ENCODE results near the gene HELZ2. TPM values are rescaled to one million over a fixed set of nuclear protein-coding genes. Genes with fewer than 3 reads are reported as not detected.

The HELZ2 gene
- total RNA-seq, 1 donor from 2014 or later = 31.4 TPM

- Histone ChIP-seq H3K4me1 (no peaks in the 10 kb centered on the region), H3K9me3 (no peaks in the 10 kb centered on the region), H3K27me3 (no peaks in the 10 kb centered on the region), H3K27ac (no peak overlapping the region), H3K36me3 (peaks cover 0 to 60% of the 10 kb centered on the region in 2 donors), H3K4me3 (no peak overlapping the region)
- DNase-seq (ENCODE audit: extremely low spot score in 2 of 2) = no peak
- intact Hi-C loops (cut with DNase I) = no loop called here
- TF ChIP-seq POLR2AphosphoS5 (IDR thresholded peaks at IDR 0.05; ENCODE audit: insufficient read depth in 1 of 2, low read depth in 1 of 2) = no peak
Measured at GRCh38 chr20:63595416-63596127, 21.5 kb upstream of the HELZ2 start.

DNA sequence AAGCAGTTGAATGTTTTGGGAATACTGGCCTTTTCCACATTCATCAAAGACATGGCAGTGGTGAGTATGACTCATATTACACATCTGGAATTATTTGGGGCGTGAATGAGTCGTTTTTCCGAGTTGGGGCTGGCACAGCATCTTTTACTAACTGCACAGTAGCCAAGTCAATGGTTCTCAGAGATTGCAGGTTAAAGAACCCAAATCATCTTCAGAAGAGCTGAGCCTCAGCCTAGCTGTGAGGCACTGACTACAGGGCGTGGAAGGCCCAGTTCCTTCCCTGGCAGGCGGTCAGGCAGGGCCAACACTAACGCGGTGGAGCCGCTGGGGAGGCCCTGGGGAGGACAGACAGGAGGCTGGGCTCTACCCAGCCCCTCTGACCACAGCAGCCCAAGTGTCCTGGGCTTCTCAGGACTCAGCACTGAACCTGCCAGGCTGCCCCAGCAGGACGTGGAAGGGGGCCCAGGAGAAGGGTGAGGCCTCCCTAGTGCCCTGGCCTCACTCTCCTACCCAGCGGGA is 20.1 kb upstream of the HELZ2 start:
- H3K36me3 ChIP-seq = peaks cover 0 to 68% of the 10 kb centered on the region in 2 donors
- no peaks in the 10 kb centered on the region for H3K4me1 ChIP-seq
- H3K27ac ChIP-seq = no peak overlapping the region
- no peak for TF ChIP-seq POLR2A (IDR thresholded peaks at IDR 0.05)
- TF ChIP-seq, protein P1, sequence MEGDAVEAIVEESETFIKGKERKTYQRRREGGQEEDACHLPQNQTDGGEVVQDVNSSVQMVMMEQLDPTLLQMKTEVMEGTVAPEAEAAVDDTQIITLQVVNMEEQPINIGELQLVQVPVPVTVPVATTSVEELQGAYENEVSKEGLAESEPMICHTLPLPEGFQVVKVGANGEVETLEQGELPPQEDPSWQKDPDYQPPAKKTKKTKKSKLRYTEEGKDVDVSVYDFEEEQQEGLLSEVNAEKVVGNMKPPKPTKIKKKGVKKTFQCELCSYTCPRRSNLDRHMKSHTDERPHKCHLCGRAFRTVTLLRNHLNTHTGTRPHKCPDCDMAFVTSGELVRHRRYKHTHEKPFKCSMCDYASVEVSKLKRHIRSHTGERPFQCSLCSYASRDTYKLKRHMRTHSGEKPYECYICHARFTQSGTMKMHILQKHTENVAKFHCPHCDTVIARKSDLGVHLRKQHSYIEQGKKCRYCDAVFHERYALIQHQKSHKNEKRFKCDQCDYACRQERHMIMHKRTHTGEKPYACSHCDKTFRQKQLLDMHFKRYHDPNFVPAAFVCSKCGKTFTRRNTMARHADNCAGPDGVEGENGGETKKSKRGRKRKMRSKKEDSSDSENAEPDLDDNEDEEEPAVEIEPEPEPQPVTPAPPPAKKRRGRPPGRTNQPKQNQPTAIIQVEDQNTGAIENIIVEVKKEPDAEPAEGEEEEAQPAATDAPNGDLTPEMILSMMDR (IDR thresholded peaks at IDR 0.05) = no peak
- no peak for TF ChIP-seq POLR2AphosphoS5 (IDR thresholded peaks at IDR 0.05; ENCODE audit: insufficient read depth in 1 of 2, low read depth in 1 of 2)
- H3K9me3 ChIP-seq = no peaks in the 10 kb centered on the region
- no peak overlapping the region for H3K4me3 ChIP-seq
- intact Hi-C loops (cut with DNase I) = no loop called here
- H3K27me3 ChIP-seq = no peaks in the 10 kb centered on the region
- no peak for DNase-seq (ENCODE audit: extremely low spot score in 2 of 2)

GRCh38 chr20:63592661-63593060 is 18.6 kb upstream of the HELZ2 start:
- Histone ChIP-seq H3K4me1 (no peaks in the 10 kb centered on the region), H3K27me3 (no peaks in the 10 kb centered on the region), H3K36me3 (peaks cover 0 to 55% of the 10 kb centered on the region in 2 donors), H3K4me3 (no peak overlapping the region), H3K27ac (no peak overlapping the region), H3K9me3 (no peaks in the 10 kb centered on the region)
- no peak for DNase-seq (ENCODE audit: extremely low spot score in 2 of 2)
- TF ChIP-seq POLR2A (IDR thresholded peaks at IDR 0.05) (no peak), POLR2AphosphoS5 (IDR thresholded peaks at IDR 0.05; ENCODE audit: insufficient read depth in 1 of 2, low read depth in 1 of 2) (no peak)
- TF ChIP-seq, protein P1 (IDR thresholded peaks at IDR 0.05) = no peak
- intact Hi-C loops (cut with DNase I) = no loop called here

DNA sequence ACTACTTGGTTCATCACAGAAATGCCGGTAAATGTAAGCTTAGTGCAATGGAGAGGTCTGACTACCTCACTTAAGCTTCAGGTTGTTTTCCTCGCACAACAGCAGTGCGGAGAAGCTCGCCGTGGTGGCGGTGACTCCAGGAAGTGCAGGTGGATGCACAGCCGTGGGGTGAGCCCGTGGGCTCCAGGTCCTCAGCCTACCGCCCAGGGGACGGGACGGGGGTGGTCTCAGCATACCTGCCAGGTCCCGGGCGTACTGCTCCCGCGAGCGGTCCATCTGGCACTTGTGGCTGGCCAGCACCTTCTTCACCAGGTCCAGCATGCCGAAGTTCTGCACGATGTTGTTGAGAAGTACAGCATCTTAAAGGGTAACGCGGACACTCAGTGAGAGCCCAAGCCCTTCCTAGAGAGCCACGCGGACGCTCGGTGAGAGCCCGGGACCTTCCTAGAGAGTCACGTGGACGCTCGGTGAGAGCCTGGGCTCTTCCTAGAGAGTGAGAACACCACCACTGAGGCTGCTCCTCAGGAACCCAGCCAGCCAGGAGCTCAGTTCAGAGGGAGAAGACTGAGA is 17.8 kb upstream of the HELZ2 start:
- H3K36me3 ChIP-seq = peaks cover 0 to 50% of the 10 kb centered on the region in 2 donors
- no peak overlapping the region for H3K27ac ChIP-seq
- intact Hi-C loops (cut with DNase I) = no loop called here
- no peak overlapping the region for H3K4me3 ChIP-seq
- no peak for DNase-seq (ENCODE audit: extremely low spot score in 2 of 2)
- no peaks in the 10 kb centered on the region for H3K4me1 ChIP-seq
- H3K27me3 ChIP-seq = no peaks in the 10 kb centered on the region
- TF ChIP-seq POLR2AphosphoS5 (IDR thresholded peaks at IDR 0.05; ENCODE audit: insufficient read depth in 1 of 2, low read depth in 1 of 2) (no peak), POLR2A (IDR thresholded peaks at IDR 0.05) (no peak)
- TF ChIP-seq, protein P1 (IDR thresholded peaks at IDR 0.05) = no peak
- no peaks in the 10 kb centered on the region for H3K9me3 ChIP-seq

- Histone ChIP-seq H3K27me3 (no peaks in the 10 kb centered on the region), H3K4me3 (no peak overlapping the region), H3K9me3 (no peaks in the 10 kb centered on the region), H3K27ac (no peak overlapping the region), H3K36me3 (peaks cover 0 to 46% of the 10 kb centered on the region in 2 donors), H3K4me1 (no peaks in the 10 kb centered on the region)
- intact Hi-C loops (cut with DNase I) = no loop called here
- TF ChIP-seq, protein P1 (IDR thresholded peaks at IDR 0.05) = no peak
- no peak for DNase-seq (ENCODE audit: extremely low spot score in 2 of 2)
Measured at GRCh38 chr20:63591147-63591533, 17.1 kb upstream of the HELZ2 start.

All from vagina (tissue), 2 donors.